Fibroblast of lung (primary cell): ENCODE results near the gene BAIAP2.

Experiments used
- EZH2 ChIP-seq: IDR thresholded peaks from 2 replicates; pipeline ENCODE4 v1.5.1; 2012; ENCODE audit warnings: low read length, control low read depth, mild to moderate bottlenecking; ENCODE audit errors: missing control alignments
- TF ChIP-seq, protein P1 (sequence below), 2 donors: IDR thresholded peaks in 1 of 2; conservative IDR thresholded peaks in 1 of 2; 1 replicate in 1 of 2; 2 replicates in 1 of 2; pipeline ENCODE4 v1.5.1; 2011 to 2012; ENCODE audit warnings: low read length in 2 of 2, control low read depth in 1 of 2, inconsistent platforms in 1 of 2, low read depth in 1 of 2, mild to moderate bottlenecking in 1 of 2

DNA sequence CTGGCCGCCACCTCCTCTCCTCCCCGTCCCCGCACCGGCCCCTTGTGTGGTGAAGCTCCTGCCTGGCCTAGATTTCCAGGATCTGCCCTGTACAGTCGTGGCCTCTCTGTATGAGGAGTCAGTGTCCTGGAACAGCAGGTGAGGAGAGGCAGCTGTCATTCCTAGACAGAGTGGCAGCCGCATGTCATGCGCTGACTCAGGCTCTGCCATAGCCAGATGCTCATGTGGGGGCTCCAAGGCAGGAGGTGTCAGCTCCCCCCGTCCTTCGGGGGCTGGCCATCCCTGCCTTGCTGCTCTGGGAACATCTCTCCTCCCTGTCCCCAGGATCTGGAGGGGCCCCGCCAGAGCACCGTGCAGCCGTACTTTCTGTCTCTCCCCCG is 60.4 kb downstream of the BAIAP2 start:
- TF ChIP-seq, protein P1, sequence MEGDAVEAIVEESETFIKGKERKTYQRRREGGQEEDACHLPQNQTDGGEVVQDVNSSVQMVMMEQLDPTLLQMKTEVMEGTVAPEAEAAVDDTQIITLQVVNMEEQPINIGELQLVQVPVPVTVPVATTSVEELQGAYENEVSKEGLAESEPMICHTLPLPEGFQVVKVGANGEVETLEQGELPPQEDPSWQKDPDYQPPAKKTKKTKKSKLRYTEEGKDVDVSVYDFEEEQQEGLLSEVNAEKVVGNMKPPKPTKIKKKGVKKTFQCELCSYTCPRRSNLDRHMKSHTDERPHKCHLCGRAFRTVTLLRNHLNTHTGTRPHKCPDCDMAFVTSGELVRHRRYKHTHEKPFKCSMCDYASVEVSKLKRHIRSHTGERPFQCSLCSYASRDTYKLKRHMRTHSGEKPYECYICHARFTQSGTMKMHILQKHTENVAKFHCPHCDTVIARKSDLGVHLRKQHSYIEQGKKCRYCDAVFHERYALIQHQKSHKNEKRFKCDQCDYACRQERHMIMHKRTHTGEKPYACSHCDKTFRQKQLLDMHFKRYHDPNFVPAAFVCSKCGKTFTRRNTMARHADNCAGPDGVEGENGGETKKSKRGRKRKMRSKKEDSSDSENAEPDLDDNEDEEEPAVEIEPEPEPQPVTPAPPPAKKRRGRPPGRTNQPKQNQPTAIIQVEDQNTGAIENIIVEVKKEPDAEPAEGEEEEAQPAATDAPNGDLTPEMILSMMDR (conservative IDR thresholded peaks at IDR 0.05 in 1 of 2, IDR thresholded peaks at IDR 0.05 in 1 of 2; ENCODE audit: low read depth in 1 of 2, low read length in 2 of 2): no peak
- no peak for TF ChIP-seq EZH2
